AG04450 (cell line): ENCODE results near the gene SPIRE1. TPM values are rescaled to one million over a fixed set of nuclear protein-coding genes. Genes with fewer than 3 reads are reported as not detected.

Experiments
- CTCF ChIA-PET: fragments of 300-600, 350-600 bp; formaldehyde crosslinking; extraction: SDS; loops from one replicate; lab custom pipeline; 2022; ENCODE audit warnings: antibody characterized with exemption, inconsistent platforms; lab: Charles Lee
- POLR2A ChIA-PET: fragments of 350-600 bp; formaldehyde crosslinking; extraction: SDS; loops from one replicate; lab custom pipeline; 2021; ENCODE audit warnings: antibody characterized with exemption, inconsistent platforms; lab: Yijun Ruan, JAX
- DNase-seq: peaks from one replicate; pipeline ENCODE4 v3.0.0-alpha.2; 2011; ENCODE audit warnings: low read depth, low spot score
- H3K27ac ChIP-seq: one replicate; pipeline ENCODE4 v1.5.1; 2012; ENCODE audit warnings: low read depth, low read length, control low read depth
- H3K27me3 ChIP-seq: one replicate; pipeline ENCODE4 v1.6.0; 2012; ENCODE audit warnings: low read length; ENCODE audit not compliant: control insufficient read depth, insufficient read depth
- H3K4me3 ChIP-seq: 2 replicates; pipeline ENCODE4 v1.5.1; 2011; ENCODE audit warnings: mild to moderate bottlenecking, low read depth, low read length, control low read depth
- H3K9me3 ChIP-seq: 2 replicates; pipeline ENCODE4 v1.5.1; 2012; ENCODE audit warnings: low read length; ENCODE audit not compliant: control insufficient read depth, insufficient read depth
- CTCF ChIP-seq: IDR thresholded peaks from 2 replicates; pipeline ENCODE4 v1.5.1; 2011; ENCODE audit warnings: low read depth, low read length, control low read depth, inconsistent platforms
- polyA plus RNA-seq: library from polyadenylated mRNA; depleted of rRNA; stranded (reverse); fragments of >200 nt; gene quantifications from 2 replicates; pipeline ENCODE4 v1.2.3, GENCODE V29; 2011

Gene SPIRE1
- polyA plus RNA-seq, 1 experiment: 22.2 TPM

GRCh38 chr18:12405066-12405465, 252.8 kb downstream of the SPIRE1 start:
- CTCF ChIA-PET: interaction anchor here (6.9 kb wide), 1 partner anchor 13 kb away, joined by 63 read pairs; no protein-coding TSS in a partner anchor
- Histone ChIP-seq H3K27me3 (no peaks in the 10 kb centered on the region), H3K4me3 (no peak overlapping the region), H3K9me3 (no peaks in the 10 kb centered on the region; the same call in 1 of the 2 replicates), H3K27ac (no peak overlapping the region)
- DNase-seq: no peak
- no peak for TF ChIP-seq CTCF
- POLR2A ChIA-PET: interaction anchor here (0.8 to 0.9 kb wide), 2 partner anchors 28 to 247 kb away, joined by 4 to 6 read pairs; partner anchors contain the start of gene AFG3L2

GRCh38 chr18:12403601-12404506, 254.1 kb downstream of the SPIRE1 start:
- DNase-seq: peak; percentile 70
- POLR2A ChIA-PET: interaction anchor here (0.6 kb wide), 2 partner anchors 9 to 46 kb away, joined by 3 to 4 read pairs; no protein-coding TSS in a partner anchor
- CTCF ChIA-PET: interaction anchor here (1.0 to 6.9 kb wide), 2 partner anchors 12 to 26 kb away, joined by 4 to 63 read pairs; partner anchors contain the start of gene AFG3L2
- Histone ChIP-seq H3K27ac (peak overlapping the region; percentile 80), H3K4me3 (no peak overlapping the region), H3K9me3 (no peaks in the 10 kb centered on the region; the same call in 1 of the 2 replicates), H3K27me3 (no peaks in the 10 kb centered on the region)
- TF ChIP-seq CTCF: no peak

- ChIA-PET POLR2A (no interaction called here), CTCF (interaction anchor here (2.1 to 6.9 kb wide), 2 partner anchors 10 to 11 kb away, joined by 5 to 63 read pairs; no protein-coding TSS in a partner anchor)
- no peaks in the 10 kb centered on the region; the same call in 1 of the 2 replicates for H3K9me3 ChIP-seq
- no peak overlapping the region for H3K4me3 ChIP-seq
- H3K27me3 ChIP-seq: no peaks in the 10 kb centered on the region
- DNase-seq: no peak
- no peak for TF ChIP-seq CTCF
- no peak overlapping the region for H3K27ac ChIP-seq
These were observed 256.0 kb downstream of the SPIRE1 start for GRCh38 chr18:12401881-12402280.

GRCh38 chr18:12399231-12399630, 258.7 kb downstream of the SPIRE1 start:
- H3K27me3 ChIP-seq: no peaks in the 10 kb centered on the region
- no peaks in the 10 kb centered on the region; the same call in 1 of the 2 replicates for H3K9me3 ChIP-seq
- CTCF ChIA-PET: no interaction called here
- H3K27ac ChIP-seq: no peak overlapping the region
- no peak for DNase-seq
- no peak for TF ChIP-seq CTCF
- no peak overlapping the region for H3K4me3 ChIP-seq
- POLR2A ChIA-PET: no interaction called here

GRCh38 chr18:12398625-12399024, 259.3 kb downstream of the SPIRE1 start:
- Histone ChIP-seq H3K4me3 (no peak overlapping the region), H3K27ac (no peak overlapping the region), H3K9me3 (no peaks in the 10 kb centered on the region; the same call in 1 of the 2 replicates), H3K27me3 (no peaks in the 10 kb centered on the region)
- ChIA-PET CTCF (no interaction called here), POLR2A (no interaction called here)
- DNase-seq: no peak
- TF ChIP-seq CTCF: no peak
